GM23338 (cell line): ENCODE measurements around the gene KCTD2. TPM values are rescaled to one million over a fixed set of nuclear protein-coding genes. Genes with fewer than 3 reads are reported as not detected.

ENCODE experiments used
- ATAC-seq: fragments of 200-7000 bp; cut with Tn5 transposase; 3 replicates; pipeline ENCODE4 v1.9.1; 2020
- DNase-seq: peaks from one replicate; pipeline ENCODE4 v3.0.0-alpha.2; 2015; ENCODE audit warnings: low spot score
- H2AFZ ChIP-seq: fragments of 200-600 bp; sonication (generic); 2 replicates; pipeline ENCODE4 v1.8.0; 2016; ENCODE audit warnings: antibody characterized with exemption, mild to moderate bottlenecking, moderate library complexity
- H3F3A ChIP-seq: fragments of 200-600 bp; sonication (generic); replicated peaks from 2 replicates; pipeline ENCODE4 v1.8.0; 2017; ENCODE audit warnings: antibody characterized with exemption, mixed run types, low read depth
- H3K27ac ChIP-seq: fragments of 200-600 bp; sonication (generic); 2 replicates; pipeline ENCODE4 v1.6.1; 2016; ENCODE audit warnings: low read depth
- H3K27me3 ChIP-seq: fragments of 200-600 bp; sonication (generic); 2 replicates; pipeline ENCODE4 v1.8.0; 2016; ENCODE audit warnings: mild to moderate bottlenecking, mixed run types, moderate library complexity; ENCODE audit not compliant: insufficient read depth
- H3K36me3 ChIP-seq: fragments of 200-600 bp; sonication (generic); 2 replicates; pipeline ENCODE4 v1.8.0; 2016; ENCODE audit warnings: mild to moderate bottlenecking; ENCODE audit not compliant: insufficient read depth
- H3K4me1 ChIP-seq: fragments of 200-600 bp; sonication (generic); 2 replicates; pipeline ENCODE4 v1.8.0; 2016; ENCODE audit warnings: mild to moderate bottlenecking, moderate library complexity; ENCODE audit not compliant: insufficient read depth
- H3K4me2 ChIP-seq: fragments of 200-600 bp; sonication (generic); 2 replicates; pipeline ENCODE4 v1.7.1; 2017; ENCODE audit warnings: mixed run types
- H3K4me3 ChIP-seq: fragments of 200-600 bp; sonication (generic); 2 replicates; pipeline ENCODE4 v1.6.1; 2016; ENCODE audit warnings: mixed run types
- H3K79me2 ChIP-seq: fragments of 200-600 bp; sonication (generic); replicated peaks from 2 replicates; pipeline ENCODE4 v1.8.0; 2017; ENCODE audit warnings: mild to moderate bottlenecking; ENCODE audit not compliant: insufficient read depth
- H3K9me2 ChIP-seq: fragments of 200-600 bp; sonication (generic); 2 replicates; pipeline ENCODE4 v1.8.0; 2017; ENCODE audit not compliant: insufficient read depth
- H4K20me1 ChIP-seq: fragments of 200-600 bp; sonication (generic); replicated peaks from 2 replicates; pipeline ENCODE4 v1.8.0; 2017; ENCODE audit warnings: mild to moderate bottlenecking; ENCODE audit not compliant: insufficient read depth
- H3K27ac Mint-ChIP-seq: 2 replicates; pipeline ENCODE4 v1.8.0; 2020; ENCODE audit warnings: inconsistent platforms, mild to moderate bottlenecking, moderate library complexity, mixed read lengths
- H3K27me3 Mint-ChIP-seq: 3 replicates; pipeline ENCODE4 v1.8.0; 2022; ENCODE audit warnings: low read depth, mild to moderate bottlenecking, moderate library complexity, mixed read lengths, inconsistent platforms; ENCODE audit not compliant: insufficient read depth, poor library complexity
- H3K36me3 Mint-ChIP-seq: 3 replicates; pipeline ENCODE4 v1.8.0; 2021; ENCODE audit warnings: low read depth, mild to moderate bottlenecking, inconsistent platforms, moderate library complexity, mixed read lengths
- H3K4me1 Mint-ChIP-seq: 3 replicates; pipeline ENCODE4 v1.8.0; 2020; ENCODE audit warnings: mild to moderate bottlenecking, inconsistent platforms, mixed read lengths
- H3K4me3 Mint-ChIP-seq: 3 replicates; pipeline ENCODE4 v1.8.0; 2021; ENCODE audit warnings: moderate library complexity, mild to moderate bottlenecking, inconsistent platforms, mixed read lengths
- H3K9me3 Mint-ChIP-seq: 3 replicates; pipeline ENCODE4 v1.8.0; 2020; ENCODE audit warnings: moderate library complexity, mild to moderate bottlenecking, inconsistent platforms, mixed read lengths
- CREB1 ChIP-seq: fragments of 250-450 bp; sonication (Bioruptor Pico); IDR thresholded peaks from 2 replicates; pipeline ENCODE4 v1.5.0; 2020; ENCODE audit warnings: low read depth, mild to moderate bottlenecking, moderate library complexity
- CTCF ChIP-seq, 2 experiments: fragments of 200-600 bp in 1 of 2; sonication (generic) in 1 of 2; conservative IDR thresholded peaks; 2 replicates each; pipeline versions ENCODE4 v1.5.1 to v1.6.1; 2016 to 2017; ENCODE audit warnings: antibody characterized with exemption in 2 of 2, low read depth in 2 of 2, mild to moderate bottlenecking in 2 of 2, moderate library complexity in 1 of 2
- ETS1 ChIP-seq: IDR thresholded peaks from 2 replicates; pipeline ENCODE4 v1.6.1; 2016; ENCODE audit warnings: antibody characterized with exemption
- EZH2 ChIP-seq: fragments of 200-600 bp; sonication (generic); IDR thresholded peaks from one replicate; pipeline ENCODE4 v1.8.0; 2017; ENCODE audit warnings: antibody characterized with exemption, mild to moderate bottlenecking, low read depth; ENCODE audit not compliant: unreplicated experiment
- EZH2phosphoT487 ChIP-seq: fragments of 200-600 bp; sonication (generic); IDR thresholded peaks from one replicate; pipeline ENCODE4 v1.8.1; 2018; ENCODE audit warnings: antibody characterized with exemption; ENCODE audit not compliant: unreplicated experiment
- JUNB ChIP-seq: IDR thresholded peaks from one replicate; pipeline ENCODE4 v1.6.1; 2016; ENCODE audit warnings: antibody characterized with exemption; ENCODE audit not compliant: unreplicated experiment
- NANOG ChIP-seq: IDR thresholded peaks from 2 replicates; pipeline ENCODE4 v1.6.1; 2016; ENCODE audit warnings: antibody characterized with exemption, borderline replicate concordance
- POLR2AphosphoS5 ChIP-seq: IDR thresholded peaks from 2 replicates; pipeline ENCODE4 v1.6.1; 2016; ENCODE audit warnings: antibody characterized with exemption, low read depth
- REST ChIP-seq: IDR thresholded peaks from one replicate; pipeline ENCODE4 v1.6.1; 2018; ENCODE audit warnings: antibody characterized with exemption; ENCODE audit not compliant: unreplicated experiment
- STAT1 ChIP-seq: IDR thresholded peaks from one replicate; pipeline ENCODE4 v1.6.1; 2016; ENCODE audit warnings: antibody characterized with exemption; ENCODE audit not compliant: unreplicated experiment
- ZNF114 ChIP-seq: fragments of 250-450 bp; sonication (Bioruptor Pico); IDR thresholded peaks from 2 replicates; pipeline ENCODE4 v1.5.0; 2020; ENCODE audit warnings: mild to moderate bottlenecking, moderate library complexity
- ZNF331 ChIP-seq: fragments of 250-450 bp; sonication (Bioruptor Pico); IDR thresholded peaks from 2 replicates; pipeline ENCODE4 v1.5.0; 2020; ENCODE audit warnings: low read depth, mild to moderate bottlenecking, moderate library complexity
- ZNF462 ChIP-seq: fragments of 250-450 bp; sonication (Bioruptor Pico); IDR thresholded peaks from 2 replicates; pipeline ENCODE4 v1.5.0; 2020; ENCODE audit warnings: mild to moderate bottlenecking, moderate library complexity
- polyA plus RNA-seq: library from polyadenylated mRNA; unstranded; fragments of >200 nt; fragmentation: Nextera tagmentation; extraction: Ambion mirVana; gene quantifications from 2 replicates; pipeline ENCODE4 v1.2.1, GENCODE V29; 2016
- total RNA-seq: library from RNA; depleted of rRNA; stranded (reverse); fragments of >200 nt; shearing (Covaris generic); gene quantifications from 2 replicates; pipeline ENCODE4 v1.2.3, GENCODE V29; 2014

Gene KCTD2
- total and polyA plus RNA-seq, 2 experiments from 2014 or later = 7.4 to 30.0 TPM

- Histone ChIP-seq H3K79me2 (peaks cover 6% of the 10 kb centered on the region; the same call in 1 of the 2 replicates), H3K27ac (no peak overlapping the region), H3K4me1 (no peaks in the 10 kb centered on the region), H3K4me2 (no peak overlapping the region), H3F3A (0 out of 2 replicates have a peak, but pooled peaks cover 3% of the 10 kb centered on the region), H3K36me3 (no peaks in the 10 kb centered on the region; the same call in 1 of the 2 replicates), H3K9me2 (no peaks in the 10 kb centered on the region), H3K4me3 (no peak overlapping the region), H3K27me3 (no peaks in the 10 kb centered on the region), H4K20me1 (no peaks in the 10 kb centered on the region), H2AFZ (no peak overlapping the region)
- H3K4me3 Mint-ChIP-seq = no peak overlapping the region
- peaks cover 63% of the 10 kb centered on the region for H3K36me3 Mint-ChIP-seq
- ATAC-seq = no peak
- TF ChIP-seq CREB1 (CRISPR knock-in tag) (no peak), EZH2 (no peak), EZH2phosphoT487 (no peak), ZNF331 (no peak), NANOG (no peak), JUNB (no peak), ZNF462 (CRISPR knock-in tag) (no peak), ZNF114 (CRISPR knock-in tag) (no peak), POLR2AphosphoS5 (no peak), REST (no peak), CTCF (conservative IDR thresholded peaks at IDR 0.05; ENCODE audit: low read depth in 2 of 2) (no peak), STAT1 (no peak), ETS1 (no peak)
- H3K27me3 Mint-ChIP-seq = peaks cover 4% of the 10 kb centered on the region
- no peak overlapping the region for H3K27ac Mint-ChIP-seq
- no peak for DNase-seq
- H3K9me3 Mint-ChIP-seq = no peaks in the 10 kb centered on the region; the same call in 2 of the 3 replicates
- no peaks in the 10 kb centered on the region; the same call in 2 of the 3 replicates for H3K4me1 Mint-ChIP-seq
Measured at GRCh38 chr17:75019710-75020109, 27.3 kb upstream of the KCTD2 start.
